Measurements from ENCODE around the gene CD55.

DNA sequence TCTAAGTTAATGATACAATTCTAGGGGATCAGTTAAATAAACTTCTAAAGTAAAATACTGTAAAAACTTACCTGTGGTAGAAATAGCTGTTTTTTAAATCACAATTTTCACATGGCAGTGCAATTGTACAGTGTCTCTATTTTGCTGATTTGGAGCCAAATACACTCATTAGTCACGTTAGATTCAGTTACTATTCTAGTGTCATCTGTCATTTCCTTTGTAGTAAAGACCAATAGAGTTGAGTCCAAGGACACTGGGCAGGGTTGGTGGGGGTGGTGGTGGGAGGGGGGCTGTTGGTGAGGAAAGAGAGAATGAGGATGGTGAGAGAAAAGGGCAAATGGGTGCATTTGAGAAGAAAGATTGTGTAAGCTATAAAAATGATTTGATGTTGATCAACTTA is 33.6 kb downstream of the CD55 start:
- TF ChIP-seq EZH2 (IDR thresholded peaks at IDR 0.05; ENCODE audit: low read depth, unreplicated experiment) = no peak
- no peak for TF ChIP-seq CTCF (conservative IDR thresholded peaks at IDR 0.05; ENCODE audit: low read depth in 2 of 2)
- TF ChIP-seq POLR2AphosphoS5 (IDR thresholded peaks at IDR 0.05; ENCODE audit: low read depth) = no peak
- no peak for TF ChIP-seq STAT1 (IDR thresholded peaks at IDR 0.05; ENCODE audit: unreplicated experiment)
- TF ChIP-seq, protein P1, sequence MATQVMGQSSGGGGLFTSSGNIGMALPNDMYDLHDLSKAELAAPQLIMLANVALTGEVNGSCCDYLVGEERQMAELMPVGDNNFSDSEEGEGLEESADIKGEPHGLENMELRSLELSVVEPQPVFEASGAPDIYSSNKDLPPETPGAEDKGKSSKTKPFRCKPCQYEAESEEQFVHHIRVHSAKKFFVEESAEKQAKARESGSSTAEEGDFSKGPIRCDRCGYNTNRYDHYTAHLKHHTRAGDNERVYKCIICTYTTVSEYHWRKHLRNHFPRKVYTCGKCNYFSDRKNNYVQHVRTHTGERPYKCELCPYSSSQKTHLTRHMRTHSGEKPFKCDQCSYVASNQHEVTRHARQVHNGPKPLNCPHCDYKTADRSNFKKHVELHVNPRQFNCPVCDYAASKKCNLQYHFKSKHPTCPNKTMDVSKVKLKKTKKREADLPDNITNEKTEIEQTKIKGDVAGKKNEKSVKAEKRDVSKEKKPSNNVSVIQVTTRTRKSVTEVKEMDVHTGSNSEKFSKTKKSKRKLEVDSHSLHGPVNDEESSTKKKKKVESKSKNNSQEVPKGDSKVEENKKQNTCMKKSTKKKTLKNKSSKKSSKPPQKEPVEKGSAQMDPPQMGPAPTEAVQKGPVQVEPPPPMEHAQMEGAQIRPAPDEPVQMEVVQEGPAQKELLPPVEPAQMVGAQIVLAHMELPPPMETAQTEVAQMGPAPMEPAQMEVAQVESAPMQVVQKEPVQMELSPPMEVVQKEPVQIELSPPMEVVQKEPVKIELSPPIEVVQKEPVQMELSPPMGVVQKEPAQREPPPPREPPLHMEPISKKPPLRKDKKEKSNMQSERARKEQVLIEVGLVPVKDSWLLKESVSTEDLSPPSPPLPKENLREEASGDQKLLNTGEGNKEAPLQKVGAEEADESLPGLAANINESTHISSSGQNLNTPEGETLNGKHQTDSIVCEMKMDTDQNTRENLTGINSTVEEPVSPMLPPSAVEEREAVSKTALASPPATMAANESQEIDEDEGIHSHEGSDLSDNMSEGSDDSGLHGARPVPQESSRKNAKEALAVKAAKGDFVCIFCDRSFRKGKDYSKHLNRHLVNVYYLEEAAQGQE (IDR thresholded peaks at IDR 0.05; ENCODE audit: unreplicated experiment) = no peak
- TF ChIP-seq ETS1 (IDR thresholded peaks at IDR 0.05) = no peak

All from GM23338 (cell line).